ENCODE data around the gene NHLRC2.
"Not testable (repeated sequence)": the region's sequence is repeated elsewhere in the genome, so short reads cannot be mapped to it uniquely, and the experiment has no call there.

The NHLRC2 gene

GRCh38 chr10:113854013-113854760 is at the start of gene NHLRC2, which contains the start of gene DCLRE1A:
Gene NHLRC2 (plus strand): TSS chr10:113854661. CDS start chr10:113854873, 212 bp downstream.
Gene DCLRE1A (minus strand): TSS chr10:113854082. CDS start chr10:113853182, 900 bp downstream.
- peak; percentile 4 for DNase-seq

- no peak for DNase-seq
Observed at GRCh38 chr10:113806503-113806902, 48.0 kb upstream of the NHLRC2 start.

GRCh38 chr10:113808168-113808567 is 46.3 kb upstream of the NHLRC2 start:
- DNase-seq = no peak

GRCh38 chr10:113814700-113815099 is 39.8 kb upstream of the NHLRC2 start:
- not testable (repeated sequence) for DNase-seq

GRCh38 chr10:113819989-113820388 is 34.5 kb upstream of the NHLRC2 start:
- DNase-seq = no peak

- DNase-seq = no peak
Observed at GRCh38 chr10:113820507-113820906, 34.0 kb upstream of the NHLRC2 start.

- not testable (repeated sequence) for DNase-seq
Observed at GRCh38 chr10:113821306-113821705, 33.2 kb upstream of the NHLRC2 start.

- no peak for DNase-seq
Observed at GRCh38 chr10:113822174-113822573, 32.3 kb upstream of the NHLRC2 start.

GRCh38 chr10:113823389-113823788 is 31.1 kb upstream of the NHLRC2 start:
- DNase-seq = no peak

GRCh38 chr10:113825791-113826190 is 28.7 kb upstream of the NHLRC2 start:
- DNase-seq = no peak

GRCh38 chr10:113828567-113828966 is 25.9 kb upstream of the NHLRC2 start:
- not testable (repeated sequence) for DNase-seq

GRCh38 chr10:113842171-113842570 is 12.3 kb upstream of the NHLRC2 start:
- DNase-seq = no peak

- DNase-seq = no peak
Observed at GRCh38 chr10:113843972-113844485, 10.4 kb upstream of the NHLRC2 start.

GRCh38 chr10:113846036-113846435 is 8.4 kb upstream of the NHLRC2 start:
- DNase-seq = no peak

- no peak for DNase-seq
Observed at GRCh38 chr10:113849140-113849803, 5.2 kb upstream of the NHLRC2 start.

- no peak for DNase-seq
Observed at GRCh38 chr10:113849946-113850345, 4.5 kb upstream of the NHLRC2 start.

GRCh38 chr10:113853578-113854012 is 866 bp upstream of the NHLRC2 start:
- DNase-seq = no peak

GRCh38 chr10:113854761-113855588 is 514 bp downstream of the NHLRC2 start:
- DNase-seq = no peak

GRCh38 chr10:113856563-113856962 is 2.1 kb downstream of the NHLRC2 start:
- no peak for DNase-seq

- no peak for DNase-seq
Observed at GRCh38 chr10:113857210-113857609, 2.7 kb downstream of the NHLRC2 start.

GRCh38 chr10:113858541-113858940 is 4.1 kb downstream of the NHLRC2 start:
- no peak for DNase-seq

- no peak for DNase-seq
Observed at GRCh38 chr10:113859261-113859660, 4.8 kb downstream of the NHLRC2 start.

GRCh38 chr10:113865901-113866300 is 11.4 kb downstream of the NHLRC2 start:
- no peak for DNase-seq
